HCEC 1CT (cell line): Measurements from ENCODE around the gene SLC8A3.

Source experiments
- DNase-seq: peaks from one replicate; pipeline ENCODE4 v3.0.0-alpha.2; 2017

Gene SLC8A3

DNA sequence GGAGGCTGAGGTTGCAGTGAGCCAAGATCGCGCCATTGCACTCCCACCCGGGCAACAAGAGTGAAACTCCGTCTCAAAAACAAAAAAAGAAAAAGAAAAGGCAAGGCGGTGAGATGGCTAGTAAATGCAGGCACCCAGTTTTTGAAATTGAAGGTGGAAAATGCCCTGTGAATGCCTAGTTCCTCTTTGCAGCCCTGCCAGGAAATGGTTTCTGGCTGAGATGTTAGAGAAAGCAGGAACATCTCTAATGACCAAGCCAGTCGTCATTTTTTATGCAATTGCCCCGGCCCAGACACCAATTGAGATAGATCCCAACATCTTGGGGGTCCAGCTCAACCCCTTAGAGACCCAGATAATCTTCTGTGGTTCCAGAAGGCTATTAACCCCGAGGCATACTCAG, 17.0 kb downstream of the SLC8A3 start:
- no peak for DNase-seq

DNA sequence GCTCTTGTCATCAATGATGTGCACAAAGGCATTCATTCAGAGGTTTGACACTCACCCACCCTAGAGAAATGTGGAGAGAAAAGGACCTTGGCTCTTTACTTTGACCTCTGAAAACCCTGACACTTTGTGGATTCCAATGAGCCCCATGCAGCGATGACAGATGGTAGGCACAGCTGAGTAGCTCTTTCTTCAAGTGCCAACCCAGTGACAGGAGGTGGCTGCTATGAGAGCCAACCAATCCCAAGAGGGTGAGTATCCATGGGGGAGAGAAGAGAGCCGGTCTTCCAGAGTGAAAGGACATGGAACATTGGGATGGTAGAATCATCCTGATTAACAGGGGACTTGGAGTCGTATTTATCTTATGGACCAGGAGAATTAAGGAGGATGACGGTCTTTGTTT, 17.8 kb downstream of the SLC8A3 start:
- DNase-seq, result no peak

DNA sequence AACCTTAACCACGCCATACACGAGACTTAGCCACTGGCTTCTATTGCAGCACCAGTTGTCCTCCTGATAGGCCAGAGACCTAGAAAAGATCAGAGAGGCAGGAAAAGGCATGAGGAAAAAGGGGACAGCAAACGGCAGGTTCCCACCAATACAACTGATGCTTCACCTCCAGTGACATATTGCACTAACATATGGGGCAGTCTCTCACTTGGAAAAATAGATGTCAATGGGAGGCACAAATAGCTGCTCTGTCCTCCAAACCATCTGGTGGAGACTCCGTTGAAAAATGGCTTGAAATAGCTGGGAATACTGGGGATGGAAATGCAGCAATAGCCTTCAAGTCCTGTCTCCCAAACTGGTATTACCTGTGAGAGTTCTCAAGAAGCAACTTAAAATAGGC, 20.3 kb downstream of the SLC8A3 start:
- DNase-seq, result no peak

DNA sequence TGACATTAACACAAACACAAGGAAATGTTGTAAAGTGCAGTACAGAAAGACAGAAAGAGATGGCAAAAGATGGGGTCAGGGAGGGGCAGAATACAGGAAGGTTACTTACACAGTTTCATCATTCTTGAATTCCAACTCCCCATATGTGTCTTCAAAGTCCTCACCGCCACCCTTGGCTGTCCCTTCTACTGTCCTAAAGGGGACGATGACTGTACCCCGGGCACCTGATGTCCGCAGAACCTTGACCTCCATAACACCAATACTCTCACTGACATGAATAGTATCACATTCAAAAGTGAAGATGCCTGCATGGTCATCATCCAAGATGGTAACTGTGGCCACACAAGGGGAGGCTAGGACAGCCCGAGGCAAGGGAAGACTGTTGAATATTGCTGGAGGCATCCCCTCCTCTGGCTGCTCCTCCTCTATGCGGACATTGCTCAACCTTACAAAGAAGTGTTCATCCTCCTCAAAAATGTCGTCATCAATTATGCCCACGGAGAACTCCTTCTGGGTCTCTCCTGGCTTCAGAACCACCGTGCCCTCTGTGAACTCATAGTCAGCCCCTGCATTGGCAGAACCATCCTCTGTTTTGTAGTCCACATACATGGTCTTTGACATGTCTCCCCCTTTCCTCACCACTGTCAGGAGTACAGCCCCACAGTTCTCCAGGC, 22.1 kb downstream of the SLC8A3 start:
- DNase-seq, result no peak

DNA sequence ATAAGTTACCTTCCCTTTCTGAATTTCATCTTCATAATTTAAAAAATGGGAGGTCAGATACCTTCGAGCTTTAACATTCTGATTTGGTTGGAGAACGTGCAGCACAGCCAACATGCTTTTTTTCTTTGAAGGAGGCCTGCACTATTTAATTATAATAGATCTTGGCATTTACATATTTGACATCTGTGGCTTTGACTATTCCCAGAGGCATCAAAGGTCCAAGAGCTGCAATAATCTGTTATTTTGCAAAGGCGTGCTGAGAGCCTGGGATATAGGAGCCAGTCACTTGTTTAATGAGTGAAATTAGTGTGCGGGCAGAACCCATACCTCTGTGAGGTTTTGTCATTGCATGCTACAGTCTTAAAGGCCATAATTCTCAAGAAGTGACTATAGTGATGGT, 26.4 kb downstream of the SLC8A3 start:
- no peak for DNase-seq

DNA sequence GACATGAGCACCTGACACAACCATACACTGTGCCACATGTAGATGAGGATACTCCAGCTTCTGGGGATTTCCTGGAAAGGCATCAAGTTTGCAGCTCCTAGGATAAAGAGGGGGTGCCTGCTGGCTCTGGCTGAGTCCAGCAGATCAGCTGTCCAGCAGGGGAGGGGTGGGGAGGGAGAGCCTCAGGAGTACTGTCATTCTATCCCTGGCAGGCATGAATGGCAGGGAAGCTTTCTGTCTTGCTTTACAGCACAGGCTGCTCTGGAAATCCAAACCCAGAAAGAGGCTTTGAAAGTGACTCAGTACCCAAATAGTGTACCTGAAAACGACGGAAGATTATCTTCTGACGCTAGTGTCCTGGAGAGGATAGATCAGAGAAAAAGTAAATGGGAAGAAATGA, 32.2 kb downstream of the SLC8A3 start:
- no peak for DNase-seq

DNA sequence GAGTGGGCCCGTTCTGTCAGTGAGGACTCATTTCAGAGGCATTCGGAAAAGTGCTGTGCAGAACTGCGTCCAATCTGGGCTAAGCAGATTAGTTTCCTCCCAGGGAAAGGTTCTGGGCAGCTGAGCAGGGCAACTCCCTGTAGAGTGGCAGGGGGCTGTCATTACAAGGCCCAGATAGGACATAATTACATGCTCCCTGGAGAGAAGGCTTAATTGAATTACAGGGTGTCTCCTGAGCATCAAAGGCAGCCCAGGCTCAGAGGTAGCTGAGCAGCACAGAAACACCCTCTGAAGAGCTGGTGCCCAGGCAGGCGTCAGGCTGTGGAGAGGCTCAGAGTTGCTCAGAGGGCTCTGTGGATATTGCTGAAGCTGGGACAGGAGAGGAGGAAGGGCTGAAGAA, 36.0 kb downstream of the SLC8A3 start:
- no peak for DNase-seq

DNA sequence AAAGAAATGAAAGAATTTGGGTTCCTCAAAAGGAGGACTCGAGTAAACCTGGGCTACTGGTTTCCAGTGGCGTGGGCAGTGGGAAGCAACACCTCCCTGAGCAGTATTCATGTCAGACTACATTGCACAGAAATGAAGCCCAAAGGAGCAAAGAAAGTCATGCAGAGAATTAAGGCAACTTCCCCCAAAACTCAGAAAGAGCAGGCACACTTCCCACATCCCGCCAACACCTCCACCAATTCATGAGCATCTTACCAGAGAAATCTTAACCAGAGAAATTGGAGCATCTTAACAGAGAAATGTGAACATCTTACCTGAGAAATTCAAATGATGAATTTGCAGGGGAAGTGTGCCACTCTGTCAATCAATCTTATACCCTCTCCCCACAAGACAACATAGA, 36.7 kb downstream of the SLC8A3 start:
- no peak for DNase-seq

DNA sequence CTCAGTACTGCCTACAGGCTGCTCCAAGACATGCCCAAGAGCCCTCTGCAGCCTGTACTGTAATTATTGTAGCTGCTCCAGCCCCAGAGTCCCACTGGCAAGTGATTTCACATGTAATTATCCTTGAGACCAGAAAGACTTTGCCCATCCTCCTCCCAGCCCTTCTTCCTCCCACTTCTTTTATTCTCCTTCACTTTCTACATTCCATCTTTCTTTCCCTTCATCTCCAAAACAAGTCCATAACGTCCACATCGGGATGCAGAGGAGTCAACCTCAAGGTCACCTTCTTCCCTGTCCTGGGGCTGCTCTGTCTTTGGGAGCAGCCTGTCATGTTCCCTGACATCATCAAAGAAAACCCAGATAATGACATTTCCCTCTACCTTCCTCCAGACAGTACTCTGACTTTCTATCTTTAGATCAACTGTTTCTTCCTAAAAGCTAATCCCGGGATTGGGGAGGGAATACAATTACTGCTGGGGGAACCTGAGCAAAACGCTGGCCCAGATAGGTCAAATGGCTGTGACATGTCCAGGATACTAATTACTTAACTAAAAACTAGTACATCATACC, 39.1 kb downstream of the SLC8A3 start:
- no peak for DNase-seq

DNA sequence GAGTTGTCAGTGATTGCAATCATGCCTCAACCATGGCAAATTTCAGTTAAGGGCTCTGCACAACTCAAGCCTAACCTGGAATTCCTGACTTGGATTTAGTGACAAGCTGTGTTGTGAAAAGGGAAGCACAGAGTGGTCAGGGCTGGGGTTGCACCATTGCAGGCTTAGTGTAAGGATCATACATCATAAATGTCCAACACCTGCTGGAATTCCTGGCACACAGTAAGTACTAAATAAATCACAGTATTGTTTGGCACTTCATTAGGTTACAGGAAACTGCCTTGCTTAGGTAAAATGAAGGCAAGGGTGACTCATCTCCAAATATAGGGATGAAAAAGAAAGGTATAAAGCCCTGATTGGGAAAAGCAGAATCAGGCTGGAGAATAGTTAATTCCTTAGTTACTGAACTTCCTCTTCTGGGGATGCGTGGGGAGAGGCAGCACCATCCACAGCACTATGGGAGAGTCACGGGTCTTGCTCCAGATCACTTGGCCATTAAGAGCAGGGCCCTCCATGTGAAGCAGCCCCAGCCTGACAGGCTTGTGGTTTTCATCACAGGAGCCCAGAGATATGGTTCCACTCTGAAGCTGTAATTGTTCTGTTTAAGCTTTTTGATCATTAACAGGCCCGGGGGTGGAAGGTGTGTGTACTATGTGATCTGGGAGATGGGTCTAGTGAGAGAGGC, 39.7 kb downstream of the SLC8A3 start:
- no peak for DNase-seq

DNA sequence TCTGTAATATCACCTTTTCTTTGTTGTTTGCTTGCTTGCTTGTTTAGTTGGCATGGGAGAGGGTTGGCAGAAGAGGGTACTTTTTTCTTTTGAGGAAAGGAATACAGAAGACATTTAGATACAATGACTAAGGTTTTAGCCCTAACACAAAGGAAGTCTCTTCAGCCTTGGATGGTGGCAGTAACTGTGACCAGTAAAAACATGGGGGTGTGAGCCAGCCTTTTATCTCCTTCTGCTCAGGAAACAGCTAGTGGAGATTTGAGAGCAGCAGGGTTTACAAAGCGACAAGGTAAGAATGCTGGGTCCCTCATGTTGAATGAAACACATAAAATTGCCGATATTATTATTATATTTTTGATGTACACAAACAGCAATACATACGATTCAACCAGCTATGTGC, 40.4 kb downstream of the SLC8A3 start:
- no peak for DNase-seq

DNA sequence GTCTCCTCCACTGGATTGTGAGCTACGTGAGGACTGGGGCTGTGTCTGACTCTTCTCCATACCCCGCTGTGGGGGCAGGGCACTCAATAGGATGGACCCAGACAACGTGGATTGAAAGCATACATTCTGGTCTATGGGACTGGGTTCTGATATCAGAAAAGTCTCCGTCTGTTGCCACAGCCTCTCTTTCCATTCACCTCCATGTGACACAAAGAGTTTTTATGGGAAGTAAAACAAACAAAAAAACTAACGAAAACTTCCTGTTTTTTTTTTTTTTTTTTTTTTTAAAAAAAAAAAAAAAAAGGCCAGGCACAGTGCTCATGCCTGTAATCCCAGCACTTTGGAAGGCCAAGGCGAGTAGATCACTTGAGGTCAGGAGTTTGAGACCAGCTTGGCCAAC, 44.7 kb downstream of the SLC8A3 start:
- no peak for DNase-seq

DNA sequence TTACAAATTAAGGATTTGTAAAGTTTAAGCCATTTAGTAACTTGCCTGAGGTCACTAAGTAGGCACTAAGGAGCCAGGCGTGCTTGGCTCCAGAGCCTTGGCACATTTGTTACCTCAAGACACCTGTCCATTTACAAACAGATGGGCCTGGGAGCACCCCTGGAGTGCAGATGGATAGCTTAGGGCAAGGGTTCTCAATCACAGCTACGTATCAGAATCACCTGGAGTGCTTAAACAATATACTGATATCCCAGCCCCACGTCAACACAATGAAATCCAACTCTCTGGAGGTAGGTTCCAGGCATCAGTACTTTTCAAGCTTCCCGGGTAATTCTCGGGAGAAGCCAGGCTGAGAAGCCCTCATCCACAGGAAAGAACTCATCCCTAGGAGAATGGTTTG, 45.4 kb downstream of the SLC8A3 start:
- no peak for DNase-seq

DNA sequence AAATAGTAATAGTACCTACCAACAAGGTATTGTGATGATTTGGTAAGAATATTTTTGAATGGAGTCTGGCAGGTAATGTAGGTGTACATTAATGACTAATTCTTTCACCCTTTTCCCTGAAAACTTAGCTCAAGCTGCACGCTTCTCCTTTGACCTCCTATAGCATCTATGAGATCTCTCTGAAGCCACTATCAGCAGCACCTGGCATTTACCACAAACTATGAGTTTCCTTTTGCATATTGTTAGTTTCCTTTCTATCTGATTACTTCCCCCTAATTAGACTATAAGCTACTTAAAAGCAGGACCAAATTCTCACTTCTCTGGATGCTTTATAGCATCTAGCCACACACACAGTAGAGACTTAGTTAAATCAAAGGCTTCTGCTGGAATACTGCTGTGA, 48.1 kb downstream of the SLC8A3 start:
- no peak for DNase-seq

DNA sequence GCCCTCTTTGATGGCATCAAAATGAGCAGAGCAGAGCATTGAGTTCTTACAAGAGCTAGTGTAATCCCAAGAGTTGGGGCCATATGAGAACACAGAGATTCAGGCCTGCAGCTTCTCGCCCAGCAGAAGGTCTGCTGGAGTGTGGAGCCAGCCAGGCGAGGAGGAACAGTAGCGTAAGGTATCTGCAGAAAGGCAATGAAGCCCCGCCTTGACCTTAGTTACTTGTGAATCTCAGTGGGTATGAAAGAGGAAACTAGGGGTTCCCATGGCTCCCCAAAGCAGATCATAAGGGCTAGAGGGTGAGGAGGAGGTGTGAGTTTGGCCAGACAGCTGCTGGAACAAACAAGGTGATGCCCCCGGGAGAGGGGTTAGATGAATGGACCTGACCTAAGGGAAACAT, 49.4 kb downstream of the SLC8A3 start:
- no peak for DNase-seq

DNA sequence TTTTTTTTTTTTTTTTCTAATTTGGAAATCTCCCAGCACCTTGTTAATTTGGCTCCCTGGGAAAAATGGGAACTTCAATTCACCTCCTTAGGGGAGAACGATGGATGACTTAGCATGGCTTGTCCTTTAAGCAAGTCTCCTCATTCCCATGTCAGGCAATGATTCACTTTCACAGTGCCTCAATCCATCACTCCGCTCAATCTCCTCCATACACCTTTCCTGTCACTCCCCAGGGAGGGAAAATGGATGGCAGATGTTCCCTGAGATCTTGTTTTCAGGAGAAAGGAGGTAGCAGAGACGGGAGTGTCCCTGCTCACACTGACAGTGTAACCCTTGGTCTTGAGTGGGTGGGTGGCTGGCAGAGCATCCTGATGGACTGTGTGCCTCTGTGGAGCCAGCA, 51.0 kb downstream of the SLC8A3 start:
- no peak for DNase-seq

DNA sequence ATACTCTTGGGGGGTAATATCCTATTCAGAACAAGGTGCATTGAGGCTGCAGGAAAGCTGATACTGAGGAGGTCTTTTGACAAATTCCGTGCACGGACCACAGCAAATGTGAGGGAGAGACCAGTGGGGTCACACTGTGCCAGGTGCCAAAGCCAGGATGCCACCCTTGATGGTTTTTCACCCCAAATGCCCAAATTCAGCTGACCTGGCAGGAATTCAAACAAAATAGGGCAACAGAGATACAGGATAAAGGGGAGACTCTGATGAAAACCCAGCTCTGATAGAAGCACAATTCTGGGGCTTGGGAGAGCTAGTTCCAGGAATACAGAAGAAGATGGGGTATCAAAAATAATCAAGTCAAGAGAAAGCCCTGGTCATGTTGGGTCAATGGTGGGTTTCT, 55.3 kb downstream of the SLC8A3 start:
- no peak for DNase-seq

DNA sequence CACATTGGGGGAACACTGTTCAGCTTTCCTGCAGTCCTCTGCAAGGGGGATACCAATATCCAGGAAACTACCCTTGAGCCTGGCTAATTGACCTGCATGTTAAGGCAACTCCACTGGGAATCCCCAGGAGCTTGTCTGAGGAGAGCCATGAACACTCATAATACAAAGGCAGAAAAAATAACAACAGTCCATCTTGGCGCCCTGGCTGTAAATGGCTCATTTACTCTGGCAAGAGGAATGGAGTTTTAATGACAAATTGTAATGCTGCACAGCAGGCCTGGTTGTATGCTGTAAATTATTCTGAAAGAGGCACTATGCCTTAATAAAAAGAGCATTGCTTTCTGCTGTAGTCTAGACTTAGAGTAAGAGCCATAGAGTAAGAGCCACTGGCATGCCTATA, 58.3 kb downstream of the SLC8A3 start:
- no peak for DNase-seq

DNA sequence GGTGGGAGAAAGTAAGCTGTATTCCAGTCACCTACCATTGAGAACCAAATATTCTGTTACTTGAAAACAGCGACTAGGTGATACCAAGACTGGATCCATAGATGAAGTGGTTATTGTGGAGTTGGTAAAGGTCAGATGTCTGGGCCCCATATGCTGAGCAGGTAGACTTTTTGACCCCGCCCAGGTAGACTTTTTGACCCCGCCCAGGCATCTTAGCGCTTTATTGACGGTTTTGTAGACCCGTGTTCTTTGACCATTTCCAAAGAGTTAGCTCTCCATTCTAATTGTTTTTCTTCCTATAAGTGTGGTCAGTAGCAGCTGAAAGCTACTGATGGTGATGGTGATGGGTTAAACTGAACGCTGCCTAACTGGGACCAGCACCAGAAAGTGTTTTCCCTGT, 61.6 kb downstream of the SLC8A3 start:
- no peak for DNase-seq

DNA sequence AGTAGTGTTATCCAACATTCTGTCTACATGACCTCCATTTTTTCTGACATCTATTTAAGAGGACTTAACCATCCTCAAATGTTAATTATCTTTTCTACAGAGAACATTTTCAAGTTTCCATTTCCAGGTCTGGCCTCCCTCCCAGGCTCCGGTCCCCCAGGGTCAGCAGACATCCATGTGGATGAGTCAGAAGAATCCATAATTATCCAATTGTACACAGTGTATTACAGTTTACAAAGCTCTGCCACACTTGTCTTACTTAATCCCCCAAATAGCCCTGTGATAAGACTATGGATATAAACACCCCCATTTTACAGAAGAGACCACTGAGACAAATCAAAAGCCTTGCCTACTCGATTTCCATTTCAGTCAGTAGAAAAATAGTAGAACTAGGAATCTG, 65.0 kb downstream of the SLC8A3 start:
- DNase-seq, result no peak

DNA sequence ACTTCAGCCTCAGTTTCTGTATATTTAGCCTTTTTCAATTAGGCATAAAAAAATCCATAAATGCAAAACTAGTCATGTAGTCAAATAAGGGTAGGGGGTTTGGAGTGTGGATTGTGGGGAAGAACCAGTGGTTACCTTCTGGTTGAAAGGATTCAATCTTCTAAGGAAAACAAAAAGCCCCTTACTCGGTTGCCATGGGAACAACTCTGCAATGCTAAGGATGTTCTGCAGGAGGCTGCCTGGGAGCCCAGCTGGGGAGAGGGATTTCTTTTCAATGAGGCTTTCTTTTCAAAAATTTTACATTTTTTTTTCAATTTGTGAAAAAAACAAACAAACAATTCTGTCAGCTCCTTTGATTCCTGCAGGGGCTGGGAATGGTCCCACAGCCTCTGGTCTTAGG, 67.2 kb downstream of the SLC8A3 start:
- DNase-seq, result no peak

DNA sequence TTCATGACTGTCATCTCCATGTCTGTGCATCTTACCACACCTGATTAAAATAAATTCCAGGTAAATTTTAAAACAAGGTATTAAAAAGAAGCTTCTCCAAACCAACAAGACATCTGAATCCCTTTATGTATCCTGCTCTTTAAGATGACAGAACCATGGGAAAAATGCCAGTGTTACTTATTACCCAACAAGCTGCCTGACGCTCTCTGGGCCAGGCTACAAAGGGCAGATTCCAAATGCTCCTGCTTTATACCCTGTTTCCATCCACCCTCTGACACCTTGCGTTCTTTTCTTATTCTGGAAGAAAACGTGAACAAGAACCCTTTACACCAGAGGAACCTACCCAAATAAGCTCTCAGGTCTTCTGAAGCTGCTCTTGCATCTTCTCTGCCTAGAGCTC, 70.7 kb downstream of the SLC8A3 start:
- no peak for DNase-seq

DNA sequence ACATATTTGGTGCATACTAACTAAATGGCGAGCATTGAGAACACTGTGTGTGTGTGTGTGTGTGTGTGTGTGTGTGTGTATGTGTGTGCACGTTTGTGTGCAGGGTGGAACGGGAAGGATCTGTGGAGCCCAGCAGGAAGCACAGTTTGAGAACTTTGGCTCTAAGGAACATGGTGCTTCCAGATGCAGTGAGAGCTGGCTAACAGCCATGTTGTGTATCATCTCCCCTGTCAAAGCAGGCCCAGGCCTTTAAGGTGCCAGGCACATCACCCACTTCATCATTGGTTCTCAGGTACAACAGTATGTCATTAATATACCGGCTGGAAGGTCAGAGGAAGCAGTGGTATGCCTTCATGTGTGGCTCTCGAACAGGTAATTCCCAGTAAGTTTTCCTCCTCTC, 72.5 kb downstream of the SLC8A3 start:
- no peak for DNase-seq

DNA sequence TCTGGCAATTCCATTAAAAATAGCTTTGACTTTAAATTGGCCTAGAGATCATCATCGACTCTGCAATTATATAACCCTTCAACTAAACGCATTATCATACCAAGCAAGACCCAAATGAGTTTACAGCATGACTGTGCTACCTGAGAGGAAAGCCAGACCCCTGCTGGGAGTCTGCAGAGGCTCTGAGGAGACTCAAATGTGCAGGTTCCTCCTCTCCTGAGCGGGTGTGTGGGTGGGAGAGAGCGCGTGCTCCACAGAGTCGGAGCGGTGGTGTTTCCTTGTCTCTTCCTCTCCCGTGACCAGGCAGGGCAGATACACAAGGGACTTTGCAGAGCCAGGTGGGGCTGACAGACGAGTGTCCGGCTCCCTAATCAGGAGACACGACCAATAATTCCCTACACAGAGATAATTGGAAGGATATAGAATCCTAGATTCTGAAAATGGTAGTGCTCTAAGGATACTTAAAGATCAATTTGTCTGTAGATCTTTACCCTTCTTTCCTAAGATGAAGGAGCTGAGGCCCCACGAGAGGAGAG, 74.1 kb downstream of the SLC8A3 start:
- DNase-seq, result no peak

DNA sequence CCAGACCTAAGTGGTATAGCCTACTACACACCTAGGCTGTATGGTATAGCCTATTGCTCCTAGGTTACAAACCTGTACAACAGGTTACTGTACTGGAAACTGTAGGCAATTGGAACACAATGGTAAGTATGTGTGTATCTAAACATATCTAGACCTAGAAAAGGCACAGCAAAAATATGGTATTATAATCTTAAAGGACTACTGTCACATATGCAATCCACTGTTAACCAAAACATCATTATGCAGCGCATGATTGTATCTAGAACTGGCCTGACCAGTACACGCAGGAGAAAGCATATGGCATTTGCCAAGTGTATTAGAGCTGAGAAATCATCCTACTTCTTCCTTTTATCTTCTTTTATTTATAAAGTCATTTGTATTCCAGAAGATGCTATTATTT, 75.5 kb downstream of the SLC8A3 start:
- DNase-seq, result no peak
